Body of pancreas (tissue), 4 donors: Measurements from ENCODE around the gene MAPK10. TPM values are rescaled to one million over a fixed set of nuclear protein-coding genes. Genes with fewer than 3 reads are reported as not detected.

Experiments used
- ATAC-seq: fragments of 150-250 bp; one replicate; pipeline ENCODE4 v1.9.1; 2016
- DNase-seq, 4 donors: peaks; one replicate each; pipeline ENCODE4 v3.0.0-alpha.2; 2019
- H3K27ac ChIP-seq, 4 donors: fragments of 200-600 bp; sonication (generic); 1 replicate in 3 of 4; 2 replicates in 1 of 4; pipeline versions ENCODE4 v1.5.1 to v1.6.1; 2016 to 2019; ENCODE audit warnings: mild to moderate bottlenecking in 1 of 4, mixed read lengths in 1 of 4, moderate library complexity in 1 of 4
- H3K27me3 ChIP-seq, 2 donors: fragments of 200-600 bp; sonication (generic); one replicate each; pipeline ENCODE4 v1.6.0; 2016; ENCODE audit warnings: mild to moderate bottlenecking in 1 of 2
- H3K36me3 ChIP-seq, 2 donors: fragments of 200-600 bp; sonication (generic); replicated peaks in 1 of 2; 2 replicates each; pipeline ENCODE4 v1.5.1; 2016; ENCODE audit warnings: low read depth in 2 of 2; ENCODE audit not compliant: insufficient read depth in 1 of 2
- H3K4me1 ChIP-seq: fragments of 200-600 bp; sonication (generic); one replicate; pipeline ENCODE4 v1.6.0; 2016
- H3K4me3 ChIP-seq, 2 donors: fragments of 200-600 bp; sonication (generic); 1 replicate in 1 of 2; 2 replicates in 1 of 2; pipeline ENCODE4 v1.5.1; 2016 to 2019
- H3K9me3 ChIP-seq, 3 donors: fragments of 200-600 bp; sonication (generic); 1 replicate in 2 of 3; 2 replicates in 1 of 3; pipeline ENCODE4 v1.5.1; 2016
- POLR2A ChIP-seq, 3 donors: fragments of 450-650 bp; IDR thresholded peaks; one replicate each; pipeline ENCODE4 v1.6.1; 2016; ENCODE audit warnings: antibody characterized with exemption in 3 of 3, mild to moderate bottlenecking in 2 of 3
- WGBS, 2 donors: methylation state at CpG; one replicate each; pipeline ENCODE4 v1.1.5; 2017; 5-methylcytosine and 5-hydroxymethylcytosine counted together
- intact Hi-C: fragments of 100-400 bp; cut with DNase I; formaldehyde crosslinking; loops from one replicate; pipeline ENCODE4 v1.15.1; 2023
- total RNA-seq, 2 donors: library from RNA; depleted of rRNA; stranded (reverse); fragments of >200 nt; gene quantifications; one replicate each; pipeline ENCODE4 v1.1.0, GENCODE V29; 2016
- TF ChIP-seq, protein P1 (sequence below), 7 experiments: fragments of 450-650 bp in 4 of 7; fragments of 200-600 bp in 3 of 7; sonication (generic) in 3 of 7; IDR thresholded peaks; one replicate each; pipeline ENCODE4 v1.5.1; 2016 to 2019; ENCODE audit warnings: antibody characterized with exemption in 7 of 7

MAPK10 gene
- total RNA-seq, 2 donors from 2014 or later, result 9.9 to 24.1 TPM

DNA sequence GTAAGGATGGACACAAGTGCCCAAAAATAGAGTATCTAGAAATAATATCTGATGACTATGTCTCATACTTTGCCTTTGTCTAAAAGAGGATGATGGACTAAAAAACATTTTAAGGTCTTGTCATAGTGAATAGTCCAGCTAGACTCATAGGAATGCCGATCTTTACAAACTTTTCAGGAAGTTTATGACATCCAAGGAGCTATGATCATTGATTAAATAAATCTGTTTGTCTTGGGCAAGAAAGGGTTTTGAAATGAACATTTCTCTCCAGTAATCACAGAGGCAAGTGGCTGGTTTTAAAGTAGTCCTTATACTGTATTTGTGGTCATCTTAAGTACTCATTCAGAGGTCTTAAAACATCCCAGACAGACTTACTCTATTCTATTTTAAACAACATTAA lies 109.8 kb downstream of the MAPK10 start:
- DNase-seq (no peak), ATAC-seq (no peak)
- H3K4me1 ChIP-seq, result no peaks in the 10 kb centered on the region
- no peaks in the 10 kb centered on the region for H3K27me3 ChIP-seq
- whole genome bisulfite sequencing, 2 donors, result 46 to 55% methylated on average over 1 of the region's 1 CpG
- TF ChIP-seq, protein P1, sequence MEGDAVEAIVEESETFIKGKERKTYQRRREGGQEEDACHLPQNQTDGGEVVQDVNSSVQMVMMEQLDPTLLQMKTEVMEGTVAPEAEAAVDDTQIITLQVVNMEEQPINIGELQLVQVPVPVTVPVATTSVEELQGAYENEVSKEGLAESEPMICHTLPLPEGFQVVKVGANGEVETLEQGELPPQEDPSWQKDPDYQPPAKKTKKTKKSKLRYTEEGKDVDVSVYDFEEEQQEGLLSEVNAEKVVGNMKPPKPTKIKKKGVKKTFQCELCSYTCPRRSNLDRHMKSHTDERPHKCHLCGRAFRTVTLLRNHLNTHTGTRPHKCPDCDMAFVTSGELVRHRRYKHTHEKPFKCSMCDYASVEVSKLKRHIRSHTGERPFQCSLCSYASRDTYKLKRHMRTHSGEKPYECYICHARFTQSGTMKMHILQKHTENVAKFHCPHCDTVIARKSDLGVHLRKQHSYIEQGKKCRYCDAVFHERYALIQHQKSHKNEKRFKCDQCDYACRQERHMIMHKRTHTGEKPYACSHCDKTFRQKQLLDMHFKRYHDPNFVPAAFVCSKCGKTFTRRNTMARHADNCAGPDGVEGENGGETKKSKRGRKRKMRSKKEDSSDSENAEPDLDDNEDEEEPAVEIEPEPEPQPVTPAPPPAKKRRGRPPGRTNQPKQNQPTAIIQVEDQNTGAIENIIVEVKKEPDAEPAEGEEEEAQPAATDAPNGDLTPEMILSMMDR (IDR thresholded peaks at IDR 0.05), result no peak
- H3K36me3 ChIP-seq, result no peaks in the 10 kb centered on the region
- intact Hi-C loops, result no loop called here
- H3K27ac ChIP-seq, result no peak overlapping the region
- H3K4me3 ChIP-seq, result no peak overlapping the region
- no peaks in the 10 kb centered on the region for H3K9me3 ChIP-seq

DNA sequence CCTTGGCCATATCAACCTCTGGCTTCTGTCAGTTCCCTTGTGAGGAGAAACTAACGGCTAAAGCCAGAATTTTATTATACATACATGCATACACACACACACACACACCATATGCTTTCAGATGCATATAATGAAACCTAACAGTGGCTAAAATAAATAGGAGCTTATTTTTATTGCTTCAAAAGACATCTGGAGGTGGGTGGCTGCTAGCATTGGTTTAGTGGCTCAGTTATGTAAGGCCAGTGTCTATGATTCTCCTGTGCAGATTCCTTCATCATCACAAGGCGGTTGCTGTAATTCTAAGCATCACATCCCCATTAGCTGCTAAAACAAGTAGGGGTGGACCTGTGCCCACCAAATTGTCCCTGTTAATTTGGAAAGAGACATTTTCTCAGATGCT lies 110.8 kb downstream of the MAPK10 start:
- intact Hi-C loops, result no loop called here
- H3K4me3 ChIP-seq, result no peak overlapping the region
- H3K9me3 ChIP-seq, result no peaks in the 10 kb centered on the region
- no peaks in the 10 kb centered on the region for H3K27me3 ChIP-seq
- DNase-seq (no peak), ATAC-seq (no peak)
- 87 to 95% methylated on average over 2 of the region's 2 CpGs for WGBS, 2 donors
- no peaks in the 10 kb centered on the region for H3K4me1 ChIP-seq
- no peaks in the 10 kb centered on the region for H3K36me3 ChIP-seq
- no peak overlapping the region for H3K27ac ChIP-seq
- TF ChIP-seq, protein P1 (IDR thresholded peaks at IDR 0.05), result no peak
- no peak for TF ChIP-seq POLR2A (IDR thresholded peaks at IDR 0.05)

DNA sequence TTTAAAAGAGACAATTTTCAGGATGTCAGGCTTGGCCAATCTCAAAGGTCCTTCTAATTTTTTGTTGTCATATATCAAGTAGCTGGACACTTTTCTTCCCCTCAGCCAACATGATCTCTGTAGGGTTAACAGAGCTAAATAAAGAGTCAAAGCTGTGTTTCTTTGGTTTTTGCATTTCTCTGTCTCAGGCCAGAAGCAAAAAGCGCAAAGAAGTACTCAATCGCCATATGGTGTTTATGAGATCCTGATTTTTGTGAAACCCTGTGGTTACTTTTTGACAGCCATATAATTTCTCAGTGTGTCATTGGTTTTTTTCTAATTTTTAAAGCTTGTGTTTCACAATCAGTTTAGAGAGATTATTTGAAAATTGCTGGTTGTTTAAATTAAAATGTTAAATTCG lies 111.9 kb downstream of the MAPK10 start:
- TF ChIP-seq, protein P1 (IDR thresholded peaks at IDR 0.05), result no peak
- no peak for TF ChIP-seq POLR2A (IDR thresholded peaks at IDR 0.05)
- no peaks in the 10 kb centered on the region for H3K36me3 ChIP-seq
- no peaks in the 10 kb centered on the region for H3K4me1 ChIP-seq
- DNase-seq (no peak), ATAC-seq (no peak)
- no peaks in the 10 kb centered on the region for H3K27me3 ChIP-seq
- H3K27ac ChIP-seq, result no peak overlapping the region
- peaks cover 0 to under 1% (median 0%) of the 10 kb centered on the region in 3 donors for H3K9me3 ChIP-seq
- WGBS, 2 donors, result 74 to 79% methylated on average over 3 of the region's 3 CpGs
- no peak overlapping the region for H3K4me3 ChIP-seq
- intact Hi-C loops, result no loop called here

DNA sequence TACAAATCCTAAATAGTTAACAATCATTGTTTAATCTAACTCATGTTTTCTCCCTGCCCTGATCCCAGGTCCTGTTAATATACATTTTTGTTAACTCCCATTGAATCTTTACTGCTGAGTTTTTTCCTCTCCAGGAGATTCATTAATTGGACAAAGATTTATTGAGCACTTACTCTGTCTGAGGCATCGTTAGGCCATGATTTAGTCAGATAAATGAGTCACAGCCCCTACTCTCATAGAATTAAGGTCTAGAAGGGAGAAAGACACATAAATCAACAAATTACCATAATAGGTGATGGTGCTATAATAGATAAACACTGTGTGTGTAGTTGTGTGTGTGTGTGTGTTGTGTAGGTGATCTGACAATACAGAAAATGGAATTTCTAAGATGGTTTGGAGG lies 112.5 kb downstream of the MAPK10 start:
- Histone ChIP-seq H3K9me3 (peaks cover 0 to 6% (median 0%) of the 10 kb centered on the region in 3 donors), H3K27me3 (no peaks in the 10 kb centered on the region), H3K36me3 (no peaks in the 10 kb centered on the region), H3K4me1 (no peaks in the 10 kb centered on the region), H3K27ac (no peak overlapping the region), H3K4me3 (no peak overlapping the region)
- intact Hi-C loops, result no loop called here
- no peak for TF ChIP-seq POLR2A (IDR thresholded peaks at IDR 0.05)
- TF ChIP-seq, protein P1 (IDR thresholded peaks at IDR 0.05), result no peak
- DNase-seq (no peak), ATAC-seq (no peak)
- WGBS, 2 donors, result 35 to 50% methylated on average over 1 of the region's 1 CpG

DNA sequence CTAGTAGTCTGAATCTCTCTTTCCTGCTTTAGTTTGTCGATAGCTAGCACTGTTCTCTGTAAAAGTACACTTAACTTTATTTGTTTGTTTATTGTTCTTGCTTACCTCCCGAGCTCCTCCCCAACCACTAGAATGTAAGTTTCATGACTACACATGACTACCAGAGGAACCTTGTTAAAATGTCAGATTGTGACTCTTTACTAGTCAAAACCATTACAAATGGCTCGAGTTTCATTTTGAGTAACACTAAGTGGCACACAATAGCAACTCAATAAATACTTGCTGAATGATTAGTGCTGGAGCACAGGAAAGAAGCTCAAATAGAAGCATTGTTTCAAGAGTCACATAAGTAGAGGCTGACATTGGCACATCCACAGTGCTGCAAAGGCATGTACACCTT lies 116.1 kb downstream of the MAPK10 start:
- TF ChIP-seq, protein P1 (IDR thresholded peaks at IDR 0.05), result no peak
- TF ChIP-seq POLR2A (IDR thresholded peaks at IDR 0.05), result no peak
- Histone ChIP-seq H3K9me3 (peaks cover 0 to 6% (median 0%) of the 10 kb centered on the region in 3 donors), H3K27me3 (no peaks in the 10 kb centered on the region), H3K4me1 (no peaks in the 10 kb centered on the region), H3K4me3 (no peak overlapping the region), H3K27ac (no peak overlapping the region), H3K36me3 (no peaks in the 10 kb centered on the region)
- no peak for ATAC-seq
- 64 to 77% methylated on average over 3 of the region's 3 CpGs for WGBS, 2 donors
- no peak for DNase-seq
- intact Hi-C loops, result no loop called here
